Stimulated activated memory B cell treated with anti-CD40 and anti-IgM and Interleukin-4, amounts not matched to agents 10 μg/mL and 1 μg/mL and 100 μg/mL, for 72 hours (primary cell): Measurements from ENCODE around the gene PITPNM1.
"Not testable (repeated sequence)": the region's sequence is repeated elsewhere in the genome, so short reads cannot be mapped to it uniquely, and the experiment has no call there.

Experiments used
- ATAC-seq: fragments of 150-1000 bp; cut with Tn5 transposase; 2 replicates; pipeline ENCODE4 v1.10.0; 2021
- H3K27ac Mint-ChIP-seq: one replicate; pipeline ENCODE4 v1.8.0; 2022; ENCODE audit warnings: mild to moderate bottlenecking, mixed read lengths
- H3K27me3 Mint-ChIP-seq: one replicate; pipeline ENCODE4 v1.8.0; 2022; ENCODE audit warnings: mixed read lengths
- H3K36me3 Mint-ChIP-seq: one replicate; pipeline ENCODE4 v1.8.0; 2022; ENCODE audit warnings: mixed read lengths
- H3K4me1 Mint-ChIP-seq: one replicate; pipeline ENCODE4 v1.8.0; 2022; ENCODE audit warnings: mixed read lengths
- H3K4me3 Mint-ChIP-seq: one replicate; pipeline ENCODE4 v1.8.0; 2022; ENCODE audit warnings: mild to moderate bottlenecking, moderate library complexity, mixed read lengths
- H3K9me3 Mint-ChIP-seq: one replicate; pipeline ENCODE4 v1.8.0; 2022; ENCODE audit warnings: mixed read lengths

Gene PITPNM1

DNA sequence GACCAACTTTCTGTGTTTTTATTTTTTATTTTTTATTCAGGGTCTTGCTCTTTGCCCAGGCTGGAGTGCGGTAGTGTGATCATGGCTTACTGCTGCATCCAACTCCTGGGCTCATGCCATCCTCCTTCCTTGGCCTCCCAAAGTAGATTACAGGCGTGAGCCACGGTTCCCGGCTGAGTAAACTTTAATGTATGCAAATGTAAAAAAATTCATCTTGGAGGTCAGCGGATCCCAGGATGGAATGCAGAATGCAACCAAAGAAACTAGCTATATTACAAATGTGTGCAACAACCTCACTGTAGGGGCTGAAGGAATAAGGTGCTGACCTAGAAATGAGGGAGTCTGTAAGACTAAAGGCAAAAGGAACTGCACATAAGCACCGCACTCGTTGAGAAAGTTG, 9.0 kb upstream of the PITPNM1 start:
- peaks cover 4% of the 10 kb centered on the region for H3K4me1 Mint-ChIP-seq
- no peaks in the 10 kb centered on the region for H3K36me3 Mint-ChIP-seq
- no peak overlapping the region for H3K4me3 Mint-ChIP-seq

DNA sequence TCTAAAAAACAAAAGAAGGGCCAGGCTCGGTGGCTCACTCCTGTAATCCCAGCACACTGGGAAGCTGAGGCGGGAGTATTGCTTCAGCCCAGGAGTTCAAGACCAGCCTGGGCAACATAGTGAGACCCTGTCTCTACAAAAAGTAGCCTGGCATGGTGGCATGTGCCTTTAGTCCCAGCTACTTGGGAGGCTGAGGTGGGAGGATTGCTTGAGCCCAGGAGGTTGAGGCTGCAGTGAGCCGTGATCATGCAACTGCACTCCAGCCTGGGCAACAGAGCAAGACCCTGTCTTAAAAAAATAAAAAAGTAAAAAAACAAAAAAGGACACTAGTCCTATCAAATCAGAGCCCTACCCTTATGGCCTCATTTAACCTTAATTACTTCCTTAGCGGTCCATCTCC, 6.4 kb upstream of the PITPNM1 start:
- H3K4me3 Mint-ChIP-seq, H3K36me3 Mint-ChIP-seq, H3K9me3 Mint-ChIP-seq, H3K27ac Mint-ChIP-seq, ATAC-seq: not testable (repeated sequence)
- Mint-ChIP-seq H3K4me1 (peaks cover 21% of the 10 kb centered on the region), H3K27me3 (peaks cover 19% of the 10 kb centered on the region)

More for the DNA sequence above, 9.0 kb upstream of the PITPNM1 start:
- H3K9me3 Mint-ChIP-seq = no peaks in the 10 kb centered on the region
- peaks cover 37% of the 10 kb centered on the region for H3K27me3 Mint-ChIP-seq
- no peak overlapping the region for H3K27ac Mint-ChIP-seq
- ATAC-seq = no peak

DNA sequence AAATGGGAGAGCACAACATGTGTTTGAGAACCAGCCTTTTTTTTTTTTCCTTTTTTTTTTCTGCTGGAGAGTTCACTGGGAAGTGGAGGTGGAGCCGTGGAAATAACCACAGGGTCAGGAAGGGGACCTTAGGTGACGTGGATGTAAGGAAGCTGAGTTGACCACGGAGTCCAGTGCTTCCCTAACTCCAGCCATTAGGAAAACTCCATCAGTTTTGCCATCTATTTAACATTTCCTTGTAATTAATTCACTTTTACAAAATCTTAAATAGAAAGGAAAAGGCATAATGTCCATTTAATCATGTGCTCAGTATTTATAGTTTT, 4.8 kb upstream of the PITPNM1 start:
- H3K4me3 Mint-ChIP-seq = no peak overlapping the region
- peaks cover 6% of the 10 kb centered on the region for H3K27me3 Mint-ChIP-seq
- H3K27ac Mint-ChIP-seq = no peak overlapping the region
- H3K9me3 Mint-ChIP-seq = no peaks in the 10 kb centered on the region
- H3K36me3 Mint-ChIP-seq = no peaks in the 10 kb centered on the region
- no peak for ATAC-seq
- H3K4me1 Mint-ChIP-seq = peaks cover 34% of the 10 kb centered on the region

DNA sequence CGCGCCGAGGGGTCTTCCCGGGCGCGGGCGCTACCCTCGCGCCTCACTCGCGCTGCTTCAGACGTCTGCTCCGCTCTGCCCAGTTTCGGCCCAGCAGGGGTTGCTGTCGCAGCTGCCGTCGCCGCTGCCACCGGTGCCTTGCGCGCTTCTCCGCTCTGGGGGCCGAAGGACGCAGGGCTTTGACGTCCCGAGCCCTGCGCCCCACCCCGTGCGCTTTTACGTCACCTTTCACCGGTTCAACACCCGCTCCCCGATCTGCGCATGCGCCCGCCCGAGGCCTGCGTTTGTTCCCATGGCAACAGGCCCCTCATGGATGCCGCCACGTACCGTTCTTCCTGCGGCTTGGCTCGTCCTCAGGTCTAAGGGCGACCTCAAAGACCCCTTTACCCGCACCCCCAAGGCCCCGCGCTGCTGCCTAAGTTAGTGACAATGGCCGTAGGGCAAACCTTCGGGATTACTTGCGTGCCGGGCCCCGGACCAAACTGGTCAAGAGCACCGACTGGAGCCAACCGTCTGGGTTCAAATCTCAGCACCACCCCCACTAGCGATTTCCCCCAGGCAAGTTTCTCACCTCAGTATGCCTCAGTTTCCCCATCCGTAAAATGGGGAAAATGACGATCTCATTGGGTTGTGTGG, 3.4 kb upstream of the PITPNM1 start:
- peak overlapping the region; percentile 75 for H3K4me3 Mint-ChIP-seq

DNA sequence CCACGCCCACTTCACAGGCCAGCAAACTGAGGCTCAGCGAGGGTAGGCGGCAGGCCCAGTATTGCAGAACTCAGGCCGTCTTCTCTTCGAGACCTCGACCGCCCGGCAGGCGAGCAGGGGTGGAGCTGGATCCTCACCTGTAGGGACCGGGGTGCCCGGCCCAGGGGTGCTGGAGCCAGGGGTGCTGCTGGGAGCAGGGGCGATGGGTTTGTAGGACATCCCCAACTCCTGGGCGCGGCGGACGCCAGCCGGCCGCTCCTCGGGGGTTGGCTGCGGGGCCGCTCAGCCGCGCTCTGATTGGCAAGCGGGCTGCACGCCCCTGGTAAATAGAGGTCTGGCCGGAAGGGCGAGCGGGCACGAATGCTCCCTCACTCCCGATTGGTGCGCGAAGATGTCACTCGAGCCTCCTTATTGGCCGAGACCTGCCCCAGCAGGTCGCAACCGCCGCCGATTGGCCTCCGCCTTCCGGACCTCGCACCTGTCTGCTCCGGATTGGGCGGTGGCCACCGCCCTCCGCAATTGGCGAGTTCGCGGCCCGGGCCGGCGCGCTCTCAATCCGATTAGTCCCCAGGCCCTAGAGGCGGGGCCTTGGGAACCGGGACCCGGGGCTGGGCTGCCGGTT, 2.8 kb upstream of the PITPNM1 start, which contains the start of gene CDK2AP2:
Gene CDK2AP2, minus strand, starts transcription at position 299 of the 622 bp plus-strand sequence. Its CDS starts 80 bp downstream, at position 219.
- no peaks in the 10 kb centered on the region for H3K9me3 Mint-ChIP-seq

More for the DNA sequence above, 3.4 kb upstream of the PITPNM1 start:
- ATAC-seq = peak; percentile 62
- no peaks in the 10 kb centered on the region for H3K36me3 Mint-ChIP-seq
- H3K4me1 Mint-ChIP-seq = peaks cover 38% of the 10 kb centered on the region
- no peaks in the 10 kb centered on the region for H3K27me3 Mint-ChIP-seq
- no peaks in the 10 kb centered on the region for H3K9me3 Mint-ChIP-seq
- peak overlapping the region; percentile 96 for H3K27ac Mint-ChIP-seq

DNA sequence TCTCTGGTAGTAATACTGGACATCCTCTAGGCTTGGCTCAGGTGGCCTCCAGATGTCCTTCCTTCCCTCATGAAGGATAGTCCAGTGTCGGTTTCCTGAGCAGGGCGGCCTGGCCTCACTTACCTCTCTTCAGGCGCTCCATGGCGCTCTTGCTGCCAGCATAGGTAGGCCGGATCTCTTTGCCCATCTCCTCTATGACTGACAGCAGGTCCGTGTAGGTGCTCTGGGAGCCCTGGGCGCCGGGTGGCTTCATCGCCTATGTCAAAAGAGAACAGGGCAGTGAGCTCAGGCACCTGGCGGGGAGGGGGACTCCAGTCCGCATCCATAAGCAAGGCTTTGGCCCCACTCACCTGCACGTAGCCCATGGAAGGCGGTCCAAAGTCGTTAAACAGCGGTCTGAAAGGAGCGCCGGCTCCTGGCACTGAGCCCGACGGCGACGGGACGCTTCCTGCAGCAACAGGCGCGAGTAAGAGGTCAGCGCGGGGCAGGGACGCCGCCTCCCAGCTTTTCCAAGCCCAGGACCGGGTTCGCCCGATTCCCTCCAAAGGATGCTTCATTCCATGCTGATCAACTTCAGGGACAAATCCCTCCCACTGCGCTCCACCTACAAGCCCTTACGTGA, 2.2 kb upstream of the PITPNM1 start:
- Mint-ChIP-seq H3K4me1 (peaks cover 50% of the 10 kb centered on the region), H3K27me3 (no peaks in the 10 kb centered on the region), H3K36me3 (no peaks in the 10 kb centered on the region), H3K27ac (peak overlapping the region; percentile 96), H3K4me3 (peak overlapping the region; percentile 75), H3K9me3 (no peaks in the 10 kb centered on the region)
- ATAC-seq = no peak

More for the DNA sequence above, 2.8 kb upstream of the PITPNM1 start, which contains the start of gene CDK2AP2:
- H3K4me1 Mint-ChIP-seq = peaks cover 44% of the 10 kb centered on the region
- peak; percentile 90 for ATAC-seq
- H3K27me3 Mint-ChIP-seq = no peaks in the 10 kb centered on the region
- H3K27ac Mint-ChIP-seq = peak within 1 kb of the TSS; percentile 96
- peak within 1 kb of the TSS; percentile 75 for H3K4me3 Mint-ChIP-seq
- no peaks in the 10 kb centered on the region for H3K36me3 Mint-ChIP-seq

DNA sequence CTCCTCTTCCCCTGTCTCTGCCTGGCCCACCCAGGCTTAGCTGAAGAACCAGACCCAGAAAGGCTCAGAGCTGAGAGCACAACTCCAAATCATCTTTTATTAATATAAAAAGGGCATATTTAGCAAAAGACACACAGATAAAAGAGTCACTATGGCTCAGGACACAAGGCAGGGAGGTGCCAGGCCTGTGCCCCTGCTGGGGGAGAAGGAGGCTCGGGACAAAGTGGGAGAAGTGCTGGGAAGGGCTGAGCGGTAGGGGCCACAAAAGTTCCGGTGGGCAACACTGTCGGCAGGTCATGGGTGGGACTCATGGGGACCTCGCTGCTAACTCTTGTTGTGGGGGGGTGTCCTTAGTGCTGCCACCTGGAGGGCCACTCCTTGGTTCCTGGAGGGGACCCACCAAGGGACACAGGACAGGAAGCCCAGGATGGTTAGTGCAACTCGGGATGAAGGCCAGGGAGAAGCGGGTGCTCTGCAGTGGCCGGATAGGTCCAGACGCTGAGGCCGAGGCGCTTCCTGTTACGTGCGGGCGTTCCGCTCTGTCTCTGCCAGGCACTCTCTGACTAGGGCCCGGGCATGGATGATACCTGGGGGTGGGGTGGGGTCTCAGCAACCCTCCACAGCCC, 1.4 kb upstream of the PITPNM1 start:
- Mint-ChIP-seq H3K36me3 (peaks cover 4% of the 10 kb centered on the region), H3K27ac (peak overlapping the region; percentile 96), H3K27me3 (no peaks in the 10 kb centered on the region), H3K4me3 (peak overlapping the region; percentile 88), H3K9me3 (no peaks in the 10 kb centered on the region), H3K4me1 (peaks cover 51% of the 10 kb centered on the region)
- ATAC-seq = no peak

DNA sequence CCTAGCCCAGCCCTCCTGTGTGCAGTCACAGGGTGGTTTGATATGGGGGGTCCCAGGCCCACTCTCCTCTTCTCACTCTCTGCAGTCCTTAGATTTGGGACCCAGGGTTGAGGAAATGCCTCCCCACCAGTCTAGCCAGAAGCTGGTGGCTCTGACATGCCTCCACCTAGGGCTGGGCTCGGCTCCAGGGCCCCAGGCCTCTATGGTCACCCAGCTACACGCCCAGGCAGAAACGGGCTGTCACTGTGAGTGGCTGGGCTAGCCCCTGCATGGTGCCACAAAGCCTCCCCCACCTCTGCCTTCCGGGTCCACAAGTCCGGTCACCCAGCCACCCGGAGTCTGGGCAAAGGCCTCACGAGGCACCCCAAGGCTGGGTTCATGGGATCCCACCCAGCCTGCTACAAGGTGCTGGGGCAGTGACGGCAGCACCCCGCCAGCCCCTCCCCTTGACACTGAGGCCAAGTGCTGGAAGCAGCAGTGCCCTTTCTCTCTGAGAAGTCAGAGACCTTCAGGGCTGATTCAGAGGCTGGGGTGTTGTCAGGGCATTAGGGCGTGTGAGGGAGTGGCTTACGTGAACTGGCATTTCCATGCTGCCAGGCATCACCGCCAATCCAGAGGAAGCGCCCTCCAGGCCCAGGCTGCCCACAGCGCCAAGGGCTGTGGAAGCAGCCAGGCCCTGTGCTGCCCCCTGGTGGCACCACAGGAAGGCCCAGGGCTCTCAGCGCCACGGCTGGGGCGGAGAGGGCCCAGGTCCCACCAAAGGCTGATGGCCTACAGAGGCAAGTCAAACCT, 638 bp upstream of the PITPNM1 start:
- Mint-ChIP-seq H3K9me3 (no peaks in the 10 kb centered on the region), H3K27me3 (no peaks in the 10 kb centered on the region), H3K27ac (peak overlapping the region; percentile 96), H3K36me3 (peaks cover 11% of the 10 kb centered on the region), H3K4me1 (peaks cover 58% of the 10 kb centered on the region), H3K4me3 (peak overlapping the region; percentile 88)
- ATAC-seq = peak; percentile 65

DNA sequence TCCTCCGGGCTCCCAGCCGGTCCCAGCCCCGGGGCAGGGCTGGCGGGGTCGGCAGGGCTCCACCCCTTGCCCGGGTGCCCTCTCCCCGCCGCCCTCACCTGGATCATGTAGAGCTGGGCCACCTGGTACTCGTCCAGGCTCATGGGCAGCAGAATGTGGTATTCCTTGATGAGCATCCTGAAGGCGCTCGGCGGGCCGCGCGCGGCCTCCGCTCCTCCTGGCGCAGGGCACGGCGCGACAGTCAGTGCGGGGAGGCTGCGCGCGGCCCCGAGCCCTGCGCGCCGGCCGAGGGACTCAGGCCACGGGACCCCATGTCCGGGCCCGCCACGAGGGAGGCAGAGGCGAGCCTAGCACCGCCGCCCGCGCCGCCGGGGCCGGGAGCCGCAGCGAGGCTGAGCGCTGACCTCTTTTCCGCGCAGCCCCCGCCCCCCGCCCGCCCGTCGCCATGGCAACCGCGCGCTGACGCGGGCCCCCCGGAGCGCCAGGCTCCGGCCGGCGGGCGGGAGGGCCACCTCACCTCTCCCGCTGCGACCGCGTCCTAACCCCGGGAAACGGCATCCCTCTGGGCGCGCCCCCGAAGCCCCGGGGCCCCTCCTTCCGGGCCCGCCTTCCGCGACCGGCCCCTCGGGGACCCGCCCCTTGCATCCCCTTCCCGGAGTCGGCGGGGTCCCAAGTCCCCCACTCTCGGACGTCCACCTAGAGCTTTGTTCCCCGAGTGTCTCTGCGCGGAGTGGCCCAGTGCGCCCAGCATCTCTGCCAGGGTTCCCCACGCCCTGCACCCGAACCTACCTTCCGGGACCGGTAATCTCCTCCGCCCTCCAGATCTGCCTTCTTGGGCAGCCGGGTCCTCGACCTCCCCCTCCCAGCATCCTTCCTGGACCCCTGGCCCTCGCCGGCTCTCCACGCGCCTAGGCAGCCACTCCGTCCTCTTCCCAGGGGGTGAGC, 886 bp downstream of the PITPNM1 start:
- H3K4me3 Mint-ChIP-seq = peak overlapping the region; percentile 88
- no peaks in the 10 kb centered on the region for H3K9me3 Mint-ChIP-seq
- no peak for ATAC-seq
- peaks cover 62% of the 10 kb centered on the region for H3K4me1 Mint-ChIP-seq
- H3K27me3 Mint-ChIP-seq = no peaks in the 10 kb centered on the region
- peaks cover 23% of the 10 kb centered on the region for H3K36me3 Mint-ChIP-seq
- H3K27ac Mint-ChIP-seq = peak overlapping the region; percentile 96

DNA sequence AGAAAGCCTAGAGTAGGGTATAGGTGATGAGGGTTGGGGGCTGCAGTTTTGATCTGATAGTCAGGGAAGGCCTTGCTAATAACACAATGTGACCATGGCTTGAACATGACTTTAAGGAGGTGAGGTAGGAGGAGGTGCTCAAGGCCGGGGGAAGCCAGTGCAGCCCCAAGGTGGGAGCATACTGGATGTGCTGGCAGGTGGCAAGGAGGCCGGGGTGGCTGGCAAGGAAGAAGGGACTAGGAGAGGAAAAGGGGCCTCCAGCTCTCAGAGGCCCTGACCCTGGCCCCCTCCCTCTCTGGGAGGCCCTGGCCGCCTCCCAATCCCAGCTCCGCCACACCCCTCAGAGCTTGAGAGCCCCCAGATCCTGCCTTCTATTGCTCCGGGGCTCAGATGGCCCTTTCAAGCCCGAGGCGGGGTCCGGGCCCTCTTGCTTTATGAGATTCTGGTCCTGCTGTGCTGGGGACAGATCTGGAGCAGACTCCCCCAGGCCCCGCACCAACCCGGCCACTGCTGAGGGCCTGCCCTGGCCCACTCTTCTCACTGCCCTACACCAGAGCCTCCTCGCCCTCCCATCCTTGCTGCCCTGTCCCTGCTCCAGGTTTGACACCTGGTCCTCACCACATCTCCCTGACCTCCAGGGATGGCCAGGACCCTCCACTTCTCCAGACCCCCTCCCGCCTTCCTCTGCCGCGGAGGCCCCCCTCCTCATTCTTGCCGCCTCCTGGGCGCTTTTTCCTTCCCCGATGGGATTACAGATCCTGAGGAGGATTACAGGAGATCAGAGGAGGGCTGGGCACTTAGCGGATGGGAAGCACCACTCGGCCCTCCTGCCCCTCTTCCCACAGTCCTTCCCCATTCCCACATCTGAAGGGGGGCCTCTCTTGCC, 1.8 kb downstream of the PITPNM1 start:
- no peak for ATAC-seq
- Mint-ChIP-seq H3K27me3 (no peaks in the 10 kb centered on the region), H3K9me3 (no peaks in the 10 kb centered on the region), H3K36me3 (peaks cover 32% of the 10 kb centered on the region), H3K27ac (peak overlapping the region; percentile 19), H3K4me1 (peaks cover 56% of the 10 kb centered on the region), H3K4me3 (peak overlapping the region; percentile 66)

DNA sequence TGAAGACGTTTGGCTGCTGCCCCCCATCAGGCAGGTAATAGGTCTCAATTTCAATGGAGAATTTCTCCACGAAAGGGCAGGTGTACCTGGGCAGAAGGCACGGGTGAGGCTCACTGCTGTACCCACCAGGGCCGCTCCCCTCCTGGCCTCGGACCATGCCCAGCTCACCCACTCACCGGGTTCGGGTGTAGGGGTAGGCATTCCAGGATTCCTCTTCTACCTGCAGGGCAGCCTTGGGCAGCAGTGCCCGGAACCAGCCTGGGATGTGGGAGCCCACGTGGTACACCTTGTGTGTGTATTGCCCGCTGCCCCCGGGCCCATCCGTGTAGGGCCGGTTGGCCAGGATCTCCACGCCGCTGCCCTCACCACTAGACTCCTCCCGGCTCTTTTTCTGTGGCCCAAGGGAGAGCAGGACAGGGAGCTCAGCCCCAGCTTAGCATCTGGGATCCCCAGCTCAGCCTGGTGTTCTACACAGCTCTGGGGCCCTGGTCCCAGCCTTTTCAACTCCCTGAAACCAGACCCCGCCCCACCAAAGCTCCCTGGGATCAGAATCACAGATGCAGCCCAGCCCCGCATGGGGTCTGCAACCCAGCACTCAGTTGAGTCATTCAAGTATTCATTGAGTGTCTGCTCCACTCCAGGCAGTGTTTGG, 2.7 kb downstream of the PITPNM1 start:
- Mint-ChIP-seq H3K9me3 (no peaks in the 10 kb centered on the region), H3K27me3 (no peaks in the 10 kb centered on the region), H3K4me3 (peak overlapping the region; percentile 66), H3K4me1 (peaks cover 53% of the 10 kb centered on the region), H3K36me3 (peaks cover 41% of the 10 kb centered on the region), H3K27ac (no peak overlapping the region)
- no peak for ATAC-seq

DNA sequence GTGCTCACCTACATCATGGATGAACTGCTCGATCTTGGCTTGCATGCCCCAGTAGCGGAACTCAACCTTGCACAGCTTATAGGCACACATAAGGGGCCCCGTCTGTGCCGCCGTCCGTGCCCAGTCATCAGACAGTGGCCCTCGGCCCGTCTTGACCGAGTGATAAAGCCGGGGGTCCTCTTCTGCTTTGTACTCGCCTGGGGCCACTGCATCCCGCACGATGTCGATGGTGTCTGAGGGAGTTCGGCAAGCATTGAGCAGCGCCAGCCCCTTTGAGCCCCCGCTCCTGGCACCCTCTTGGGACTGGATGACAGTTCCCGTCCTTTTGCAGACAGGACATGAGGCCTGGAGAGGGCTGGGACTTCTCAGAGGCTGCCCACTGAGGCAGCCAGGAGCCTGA, 3.3 kb downstream of the PITPNM1 start:
- no peaks in the 10 kb centered on the region for H3K9me3 Mint-ChIP-seq
- no peak overlapping the region for H3K27ac Mint-ChIP-seq
- H3K36me3 Mint-ChIP-seq = peaks cover 47% of the 10 kb centered on the region
- H3K27me3 Mint-ChIP-seq = no peaks in the 10 kb centered on the region
- H3K4me3 Mint-ChIP-seq = no peak overlapping the region
- H3K4me1 Mint-ChIP-seq = peaks cover 51% of the 10 kb centered on the region
- ATAC-seq = no peak
